GM23248 (cell line): ENCODE measurements around the gene SPPL3.
"Not testable (repeated sequence)": the region's sequence is repeated elsewhere in the genome, so short reads cannot be mapped to it uniquely, and the experiment has no call there.

Source experiments
- EZH2 ChIP-seq: fragments of 200-600 bp; sonication (generic); IDR thresholded peaks from 2 replicates; pipeline ENCODE4 v1.6.1; 2018; ENCODE audit warnings: antibody characterized with exemption, mild to moderate bottlenecking; ENCODE audit not compliant: insufficient read depth, poor library complexity, severe bottlenecking
- EZH2phosphoT487 ChIP-seq: fragments of 200-600 bp; sonication (generic); IDR thresholded peaks from 2 replicates; pipeline ENCODE4 v1.6.1; 2018; ENCODE audit warnings: antibody characterized with exemption, moderate library complexity, mild to moderate bottlenecking, low read depth; ENCODE audit not compliant: insufficient read depth

GRCh38 chr12:120838629-120839383, 65.4 kb downstream of the SPPL3 start:
- TF ChIP-seq EZH2phosphoT487, EZH2: not testable (repeated sequence)
